GM21786 (cell line): Measurements from ENCODE around the gene SHMT2.

Experiments
- ATAC-seq: cut with Tn5 transposase; IDR thresholded peaks from one replicate; pipeline ENCODE4 v1.9.1; 2021; ENCODE audit not compliant: unreplicated experiment

Gene SHMT2

DNA sequence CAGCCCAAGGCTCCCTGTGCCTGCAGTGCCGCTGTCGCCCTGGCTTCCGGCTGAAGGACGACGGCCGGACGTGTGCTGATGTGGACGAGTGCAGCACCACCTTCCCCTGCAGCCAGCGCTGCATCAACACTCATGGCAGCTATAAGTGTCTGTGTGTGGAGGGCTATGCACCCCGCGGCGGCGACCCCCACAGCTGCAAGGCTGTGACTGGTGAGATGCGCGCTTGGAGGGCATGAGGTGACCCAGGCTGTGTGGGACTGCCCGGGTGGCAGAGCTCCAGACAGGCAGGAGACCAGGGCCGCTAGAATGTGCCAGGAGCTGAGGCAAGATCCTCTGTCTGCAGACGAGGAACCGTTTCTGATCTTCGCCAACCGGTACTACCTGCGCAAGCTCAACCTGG lies 32.6 kb upstream of the SHMT2 start:
- ATAC-seq, result no peak

DNA sequence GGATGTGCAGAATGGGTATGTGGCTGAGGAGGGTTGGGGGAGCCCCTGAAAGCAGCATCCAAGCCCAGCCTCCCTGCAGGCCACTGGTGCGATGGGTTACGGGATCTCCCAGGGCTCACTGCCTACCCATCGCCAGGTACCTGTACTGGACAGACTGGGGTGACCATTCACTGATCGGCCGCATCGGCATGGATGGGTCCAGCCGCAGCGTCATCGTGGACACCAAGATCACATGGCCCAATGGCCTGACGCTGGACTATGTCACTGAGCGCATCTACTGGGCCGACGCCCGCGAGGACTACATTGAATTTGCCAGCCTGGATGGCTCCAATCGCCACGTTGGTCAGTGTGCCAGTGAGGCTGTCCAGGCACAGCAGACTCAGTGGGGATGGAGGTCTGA lies 31.2 kb upstream of the SHMT2 start:
- no peak for ATAC-seq

DNA sequence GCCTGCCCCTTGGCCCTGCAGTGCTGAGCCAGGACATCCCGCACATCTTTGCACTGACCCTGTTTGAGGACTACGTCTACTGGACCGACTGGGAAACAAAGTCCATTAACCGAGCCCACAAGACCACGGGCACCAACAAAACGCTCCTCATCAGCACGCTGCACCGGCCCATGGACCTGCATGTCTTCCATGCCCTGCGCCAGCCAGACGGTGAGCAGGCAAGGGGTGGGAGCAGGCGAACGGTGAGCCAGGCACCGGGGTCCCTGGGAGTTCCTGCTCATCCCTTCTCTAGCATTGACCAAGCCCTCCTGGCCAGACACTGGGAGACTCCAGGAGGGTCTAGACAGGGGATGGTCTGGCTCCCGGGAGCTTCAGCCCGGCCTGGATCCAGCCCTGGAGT lies 30.3 kb upstream of the SHMT2 start:
- no peak for ATAC-seq

DNA sequence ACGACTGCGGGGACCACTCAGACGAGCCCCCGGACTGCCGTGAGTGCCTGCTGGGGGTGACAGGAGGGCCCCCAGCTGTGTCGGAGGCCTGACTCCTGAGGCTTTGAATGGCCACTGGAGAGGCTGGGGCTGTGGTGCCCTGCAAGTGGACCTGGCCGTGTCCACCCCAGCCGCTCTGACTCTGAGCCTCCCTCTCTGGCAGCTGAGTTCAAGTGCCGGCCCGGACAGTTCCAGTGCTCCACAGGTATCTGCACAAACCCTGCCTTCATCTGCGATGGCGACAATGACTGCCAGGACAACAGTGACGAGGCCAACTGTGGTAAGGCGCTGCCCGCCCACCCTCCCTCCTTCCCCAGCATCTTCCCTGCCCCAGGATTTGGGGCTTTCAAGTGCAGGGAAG lies 29.0 kb upstream of the SHMT2 start:
- no peak for ATAC-seq

DNA sequence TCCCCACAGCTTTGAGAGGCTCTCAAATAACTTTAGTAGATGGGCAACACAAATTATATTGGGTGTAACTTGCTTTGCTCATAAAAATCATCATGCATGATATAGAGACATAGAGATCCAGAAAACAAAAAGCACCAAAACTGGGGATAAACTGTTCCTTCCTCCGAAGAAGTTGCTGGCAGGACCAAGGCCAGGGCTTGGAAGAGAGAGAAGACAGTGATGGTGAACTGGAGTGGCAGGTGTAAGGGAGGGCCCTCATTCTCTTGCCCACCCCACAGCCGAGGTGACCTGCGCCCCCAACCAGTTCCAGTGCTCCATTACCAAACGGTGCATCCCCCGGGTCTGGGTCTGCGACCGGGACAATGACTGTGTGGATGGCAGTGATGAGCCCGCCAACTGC lies 28.3 kb upstream of the SHMT2 start:
- ATAC-seq, result no peak

DNA sequence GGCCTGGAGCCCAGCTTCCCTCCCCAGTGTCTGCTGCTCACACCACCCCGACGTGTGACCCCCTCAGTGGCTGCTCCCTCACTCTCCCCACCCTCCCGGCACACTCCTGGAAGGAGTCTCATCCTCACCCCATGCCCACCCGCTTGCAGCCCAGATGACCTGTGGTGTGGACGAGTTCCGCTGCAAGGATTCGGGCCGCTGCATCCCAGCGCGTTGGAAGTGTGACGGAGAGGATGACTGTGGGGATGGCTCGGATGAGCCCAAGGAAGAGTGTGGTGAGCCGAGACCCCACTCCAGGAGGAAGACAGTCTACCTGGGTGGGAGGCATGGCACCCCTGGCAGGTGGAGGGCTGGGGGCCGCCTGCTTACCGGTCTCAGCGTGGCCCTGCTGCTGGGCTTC lies 27.9 kb upstream of the SHMT2 start:
- ATAC-seq, result no peak

DNA sequence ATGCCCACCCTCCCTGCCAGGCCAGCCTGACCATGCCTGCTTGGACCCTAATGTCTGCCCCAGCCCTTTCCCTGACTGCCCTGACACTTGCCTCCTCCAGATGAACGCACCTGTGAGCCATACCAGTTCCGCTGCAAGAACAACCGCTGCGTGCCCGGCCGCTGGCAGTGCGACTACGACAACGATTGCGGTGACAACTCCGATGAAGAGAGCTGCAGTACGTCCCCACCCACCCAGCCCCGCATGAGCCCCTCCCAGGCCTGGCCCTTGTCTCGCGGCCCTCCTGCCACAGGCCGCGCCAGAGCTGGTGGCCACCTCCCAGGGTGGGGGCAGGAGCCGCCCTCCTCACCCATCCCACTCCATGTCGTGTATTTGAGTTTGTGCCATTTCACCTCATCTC lies 27.2 kb upstream of the SHMT2 start:
- ATAC-seq, result no peak

DNA sequence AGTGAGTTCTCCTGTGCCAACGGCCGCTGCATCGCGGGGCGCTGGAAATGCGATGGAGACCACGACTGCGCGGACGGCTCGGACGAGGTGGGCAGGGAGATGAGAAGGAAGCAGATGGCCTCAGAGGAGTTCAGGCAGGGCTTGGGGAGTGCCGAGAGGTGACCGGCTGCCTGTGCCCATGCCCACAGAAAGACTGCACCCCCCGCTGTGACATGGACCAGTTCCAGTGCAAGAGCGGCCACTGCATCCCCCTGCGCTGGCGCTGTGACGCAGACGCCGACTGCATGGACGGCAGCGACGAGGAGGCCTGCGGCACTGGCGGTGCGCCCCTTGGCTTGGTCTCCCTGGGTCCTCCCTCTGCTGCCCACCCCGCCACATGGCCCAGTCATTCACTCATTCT lies 26.3 kb upstream of the SHMT2 start:
- no peak for ATAC-seq

DNA sequence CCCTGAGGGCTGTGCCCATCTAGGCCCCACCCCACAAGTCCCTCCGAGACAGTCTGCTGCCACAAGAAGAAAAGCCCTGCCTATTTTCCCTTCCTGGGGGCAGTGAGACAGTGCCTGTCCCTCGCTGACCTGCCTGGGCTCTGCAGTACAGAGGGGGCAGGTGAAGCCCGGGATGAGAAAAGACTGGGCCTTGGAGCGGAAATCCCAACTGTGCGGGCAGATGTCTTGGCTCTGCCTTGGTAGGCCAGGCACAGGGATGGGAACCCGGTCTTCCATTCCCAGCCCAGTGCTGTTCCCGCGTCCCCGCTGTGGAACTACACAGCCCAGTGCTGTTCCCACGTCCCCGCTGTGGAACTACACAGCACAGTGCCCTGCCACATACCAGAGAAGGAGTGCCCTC lies 25.7 kb upstream of the SHMT2 start:
- ATAC-seq, result no peak

DNA sequence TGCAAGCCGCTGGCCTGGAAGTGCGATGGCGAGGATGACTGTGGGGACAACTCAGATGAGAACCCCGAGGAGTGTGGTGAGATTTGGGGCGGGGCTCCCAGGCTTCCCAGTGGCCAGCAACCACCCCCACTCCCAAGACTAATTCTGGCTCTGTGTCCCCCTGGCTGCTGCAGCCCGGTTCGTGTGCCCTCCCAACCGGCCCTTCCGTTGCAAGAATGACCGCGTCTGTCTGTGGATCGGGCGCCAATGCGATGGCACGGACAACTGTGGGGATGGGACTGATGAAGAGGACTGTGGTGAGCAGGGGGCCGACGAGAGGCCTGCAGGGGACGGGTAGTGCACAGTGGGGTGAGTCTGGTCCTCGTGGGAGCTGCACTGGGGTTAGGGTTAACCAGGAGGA lies 25.1 kb upstream of the SHMT2 start:
- no peak for ATAC-seq

DNA sequence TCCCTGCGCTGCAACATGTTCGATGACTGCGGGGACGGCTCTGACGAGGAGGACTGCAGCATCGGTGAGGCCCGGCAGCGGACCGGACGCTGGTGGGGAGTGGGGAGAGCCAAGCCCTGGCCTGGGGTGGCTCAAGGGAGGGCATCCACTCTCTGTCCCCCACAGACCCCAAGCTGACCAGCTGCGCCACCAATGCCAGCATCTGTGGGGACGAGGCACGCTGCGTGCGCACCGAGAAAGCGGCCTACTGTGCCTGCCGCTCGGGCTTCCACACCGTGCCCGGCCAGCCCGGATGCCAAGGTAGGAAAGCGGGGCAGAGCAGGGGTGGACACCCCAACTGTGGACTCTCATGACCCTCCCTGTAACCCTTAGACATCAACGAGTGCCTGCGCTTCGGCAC lies 24.3 kb upstream of the SHMT2 start:
- ATAC-seq, result no peak

DNA sequence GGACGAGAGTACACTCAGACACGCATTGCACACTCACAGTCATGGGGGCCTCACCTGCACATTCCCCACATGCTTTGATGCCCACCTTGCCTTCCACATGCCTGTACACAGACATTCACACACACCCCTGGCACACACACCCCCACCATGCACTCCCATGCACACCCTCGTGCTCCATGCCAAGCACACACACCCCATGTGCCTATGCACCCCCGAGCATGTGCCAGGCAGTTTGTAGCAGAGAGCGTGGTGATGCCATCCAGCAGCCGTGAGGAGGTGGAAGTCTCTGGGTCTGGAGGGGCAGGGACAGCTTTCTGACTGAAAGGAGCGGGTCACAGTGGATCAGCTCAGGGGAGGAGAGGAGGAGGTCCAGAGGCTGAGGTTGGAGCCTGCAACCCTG lies 23.6 kb upstream of the SHMT2 start:
- no peak for ATAC-seq

DNA sequence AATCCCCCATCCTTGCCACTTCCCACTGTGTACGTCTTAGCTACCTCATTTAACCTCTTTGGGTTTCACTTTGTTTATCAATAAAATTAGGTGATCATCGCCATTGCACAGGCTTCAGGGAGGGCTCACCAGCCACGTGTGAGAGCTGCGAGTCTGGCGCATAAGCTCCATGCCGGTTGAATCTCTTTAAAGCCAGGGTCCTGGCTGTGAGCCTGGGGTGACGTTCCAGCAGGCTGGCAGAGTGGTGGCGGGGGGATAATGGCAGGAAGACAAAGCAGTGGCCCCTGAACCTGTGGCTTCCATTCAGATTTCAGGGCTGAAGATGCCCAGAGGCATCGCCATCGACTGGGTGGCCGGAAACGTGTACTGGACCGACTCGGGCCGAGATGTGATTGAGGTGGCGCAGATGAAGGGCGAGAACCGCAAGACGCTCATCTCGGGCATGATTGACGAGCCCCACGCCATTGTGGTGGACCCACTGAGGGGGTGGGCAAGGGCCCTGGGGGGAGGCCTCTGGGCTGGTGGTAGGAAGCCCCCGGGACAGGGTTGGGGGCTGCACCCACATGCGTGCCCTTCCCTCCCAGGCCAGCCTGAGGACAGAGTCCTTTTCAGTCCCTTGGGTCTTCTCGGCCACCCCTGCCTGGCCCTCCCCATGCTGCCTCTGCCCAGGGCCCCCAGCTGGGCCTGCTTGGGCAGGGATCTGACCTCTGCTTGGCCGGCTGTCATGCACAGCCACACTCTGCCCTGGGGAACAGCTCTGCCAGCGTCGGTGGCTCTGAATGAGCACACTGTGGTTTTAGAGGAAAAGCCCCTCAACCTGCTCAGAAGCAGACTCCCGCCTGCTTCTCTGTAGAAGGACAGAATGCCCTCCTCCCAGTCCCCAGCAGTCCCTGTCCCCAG lies 21.5 kb upstream of the SHMT2 start:
- no peak for ATAC-seq

DNA sequence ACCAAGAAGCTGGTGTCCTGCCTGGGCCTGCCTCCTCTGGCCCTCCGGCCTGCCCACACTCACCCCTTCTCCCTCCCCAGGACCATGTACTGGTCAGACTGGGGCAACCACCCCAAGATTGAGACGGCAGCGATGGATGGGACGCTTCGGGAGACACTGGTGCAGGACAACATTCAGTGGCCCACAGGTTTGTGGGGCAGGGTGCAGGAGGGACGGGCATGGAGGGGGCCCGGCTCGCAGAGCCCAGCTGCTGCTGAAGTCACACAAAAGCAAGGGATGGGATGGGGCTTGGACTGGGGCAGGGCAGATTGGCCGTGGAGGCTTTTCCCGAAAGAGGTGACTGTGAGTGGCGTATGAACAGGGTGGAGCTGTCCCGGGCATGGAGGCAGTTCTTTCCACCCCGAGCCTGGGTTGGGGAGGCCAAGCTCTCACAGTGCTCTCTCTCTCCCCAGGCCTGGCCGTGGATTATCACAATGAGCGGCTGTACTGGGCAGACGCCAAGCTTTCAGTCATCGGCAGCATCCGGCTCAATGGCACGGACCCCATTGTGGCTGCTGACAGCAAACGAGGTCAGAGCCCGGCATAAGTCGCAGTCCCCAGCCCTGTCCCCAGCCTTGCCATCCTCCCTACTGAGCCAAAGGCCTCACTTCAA lies 20.8 kb upstream of the SHMT2 start:
- no peak for ATAC-seq

DNA sequence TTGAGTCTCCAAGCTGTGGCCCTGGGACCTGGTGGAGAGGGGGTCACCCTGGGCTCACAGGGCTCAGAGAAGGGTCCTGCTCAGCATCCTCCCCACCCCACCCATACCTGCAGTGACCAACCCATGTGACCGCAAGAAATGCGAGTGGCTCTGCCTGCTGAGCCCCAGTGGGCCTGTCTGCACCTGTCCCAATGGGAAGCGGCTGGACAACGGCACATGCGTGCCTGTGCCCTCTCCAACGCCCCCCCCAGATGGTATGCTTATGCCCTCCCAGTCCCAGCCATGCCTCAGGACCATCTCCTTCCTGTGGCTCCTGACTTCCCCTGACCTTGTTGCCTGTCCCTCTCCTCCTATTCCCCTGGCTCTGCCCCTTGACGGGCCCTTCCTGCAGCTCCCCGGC lies 19.6 kb upstream of the SHMT2 start:
- no peak for ATAC-seq

DNA sequence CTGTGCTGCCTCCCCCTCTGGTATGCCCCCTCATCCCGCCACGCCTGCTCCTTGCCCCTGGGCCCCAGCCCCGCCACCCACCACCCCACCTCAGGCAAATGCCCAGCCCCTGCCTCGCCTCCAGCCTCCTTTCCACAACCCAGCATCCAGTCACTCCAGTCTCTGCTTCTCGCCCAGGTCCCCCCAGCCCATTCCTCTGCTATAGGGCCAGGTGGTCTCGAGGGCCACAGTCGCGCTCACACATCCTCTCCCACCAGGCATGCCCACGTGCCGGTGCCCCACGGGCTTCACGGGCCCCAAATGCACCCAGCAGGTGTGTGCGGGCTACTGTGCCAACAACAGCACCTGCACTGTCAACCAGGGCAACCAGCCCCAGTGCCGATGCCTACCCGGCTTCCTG lies 19.1 kb upstream of the SHMT2 start:
- no peak for ATAC-seq

DNA sequence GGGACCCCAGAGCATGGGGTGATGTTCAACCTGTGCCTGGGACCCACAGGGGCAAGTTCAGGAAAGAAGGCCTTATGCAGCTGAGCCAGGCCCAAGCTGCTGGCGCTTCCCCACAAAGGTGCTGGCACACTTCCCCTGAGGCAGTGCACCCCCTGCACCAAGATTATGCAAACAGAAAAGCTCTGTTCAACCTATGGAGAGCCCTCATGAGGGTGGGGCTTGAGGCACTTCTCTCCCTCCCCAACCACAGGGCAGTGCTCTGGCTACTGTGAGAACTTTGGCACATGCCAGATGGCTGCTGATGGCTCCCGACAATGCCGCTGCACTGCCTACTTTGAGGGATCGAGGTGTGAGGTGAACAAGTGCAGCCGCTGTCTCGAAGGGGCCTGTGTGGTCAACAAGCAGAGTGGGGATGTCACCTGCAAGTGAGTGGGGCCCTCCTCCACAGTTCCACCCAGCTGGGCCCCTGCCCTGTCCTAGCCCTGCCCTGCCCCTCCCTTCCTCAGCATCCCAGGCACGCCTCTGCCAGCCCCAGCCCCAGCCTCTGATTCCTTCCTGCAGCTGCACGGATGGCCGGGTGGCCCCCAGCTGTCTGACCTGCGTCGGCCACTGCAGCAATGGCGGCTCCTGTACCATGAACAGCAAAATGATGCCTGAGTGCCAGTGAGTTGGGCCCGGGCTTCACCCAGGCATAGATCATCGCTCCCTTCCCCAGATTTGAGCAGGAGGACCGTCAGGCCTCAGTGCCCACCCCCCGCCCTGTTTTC lies 18.4 kb upstream of the SHMT2 start:
- no peak for ATAC-seq

DNA sequence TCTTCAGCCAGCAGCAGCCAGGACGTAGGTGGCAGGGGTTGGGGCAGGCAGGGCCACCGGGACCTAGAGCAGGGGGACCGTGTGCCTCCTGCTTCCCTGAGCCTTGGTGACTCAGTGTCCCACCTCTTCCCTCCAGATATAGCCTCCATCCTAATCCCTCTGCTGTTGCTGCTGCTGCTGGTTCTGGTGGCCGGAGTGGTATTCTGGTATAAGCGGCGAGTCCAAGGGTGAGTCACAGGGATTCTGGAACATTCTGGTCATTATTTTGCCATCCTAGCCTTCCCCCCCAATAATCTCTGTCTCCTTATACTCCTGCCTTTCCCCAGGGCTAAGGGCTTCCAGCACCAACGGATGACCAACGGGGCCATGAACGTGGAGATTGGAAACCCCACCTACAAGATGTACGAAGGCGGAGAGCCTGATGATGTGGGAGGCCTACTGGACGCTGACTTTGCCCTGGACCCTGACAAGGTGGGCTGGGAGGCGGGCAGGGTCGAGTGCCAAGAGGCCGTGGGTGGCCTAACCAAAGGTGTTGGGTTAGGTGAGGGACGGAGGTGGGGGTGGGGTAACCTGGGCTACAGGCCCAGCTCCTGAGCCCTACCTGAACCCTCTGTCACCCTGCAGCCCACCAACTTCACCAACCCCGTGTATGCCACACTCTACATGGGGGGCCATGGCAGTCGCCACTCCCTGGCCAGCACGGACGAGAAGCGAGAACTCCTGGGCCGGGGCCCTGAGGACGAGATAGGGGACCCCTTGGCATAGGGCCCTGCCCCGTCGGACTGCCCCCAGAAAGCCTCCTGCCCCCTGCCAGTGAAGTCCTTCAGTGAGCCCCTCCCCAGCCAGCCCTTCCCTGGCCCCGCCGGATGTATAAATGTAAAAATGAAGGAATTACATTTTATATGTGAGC lies 17.5 kb upstream of the SHMT2 start:
- no peak for ATAC-seq

DNA sequence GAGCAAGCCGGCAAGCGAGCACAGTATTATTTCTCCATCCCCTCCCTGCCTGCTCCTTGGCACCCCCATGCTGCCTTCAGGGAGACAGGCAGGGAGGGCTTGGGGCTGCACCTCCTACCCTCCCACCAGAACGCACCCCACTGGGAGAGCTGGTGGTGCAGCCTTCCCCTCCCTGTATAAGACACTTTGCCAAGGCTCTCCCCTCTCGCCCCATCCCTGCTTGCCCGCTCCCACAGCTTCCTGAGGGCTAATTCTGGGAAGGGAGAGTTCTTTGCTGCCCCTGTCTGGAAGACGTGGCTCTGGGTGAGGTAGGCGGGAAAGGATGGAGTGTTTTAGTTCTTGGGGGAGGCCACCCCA lies 16.8 kb upstream of the SHMT2 start:
- no peak for ATAC-seq

DNA sequence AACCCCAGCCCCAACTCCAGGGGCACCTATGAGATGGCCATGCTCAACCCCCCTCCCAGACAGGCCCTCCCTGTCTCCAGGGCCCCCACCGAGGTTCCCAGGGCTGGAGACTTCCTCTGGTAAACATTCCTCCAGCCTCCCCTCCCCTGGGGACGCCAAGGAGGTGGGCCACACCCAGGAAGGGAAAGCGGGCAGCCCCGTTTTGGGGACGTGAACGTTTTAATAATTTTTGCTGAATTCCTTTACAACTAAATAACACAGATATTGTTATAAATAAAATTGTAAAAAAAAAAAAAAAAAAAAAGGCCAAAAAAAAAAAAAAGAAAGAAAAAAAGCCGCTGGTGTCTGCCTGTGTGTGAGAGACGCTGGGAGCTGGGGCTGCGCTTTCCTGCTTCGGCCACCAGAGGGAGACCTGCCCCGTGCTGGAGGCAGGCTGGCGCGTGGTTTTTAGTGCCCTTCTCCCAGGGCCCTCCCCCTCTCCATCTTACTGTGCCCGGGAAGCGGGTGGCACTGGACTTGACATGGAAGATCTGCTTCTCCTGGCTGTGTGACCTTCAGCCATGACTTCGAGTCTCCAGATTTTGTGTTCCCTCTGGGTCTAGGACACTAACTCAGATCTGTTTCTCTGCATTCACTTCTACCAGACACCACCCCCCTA lies 16.3 kb upstream of the SHMT2 start:
- no peak for ATAC-seq
